Esophagus (tissue), 2 donors: ENCODE measurements around the gene APEH. TPM values are rescaled to one million over a fixed set of nuclear protein-coding genes. Genes with fewer than 3 reads are reported as not detected.
"Not testable (repeated sequence)": the region's sequence is repeated elsewhere in the genome, so short reads cannot be mapped to it uniquely, and the experiment has no call there.

Source experiments
- H3K27ac ChIP-seq, 2 donors: one replicate each; pipeline ENCODE4 v1.5.1; 2013; ENCODE audit warnings: low read depth in 2 of 2, mild to moderate bottlenecking in 2 of 2, inconsistent platforms in 1 of 2, low read length in 1 of 2, moderate library complexity in 1 of 2
- H3K27me3 ChIP-seq, 2 donors: one replicate each; pipeline ENCODE4 v1.6.1; 2013; ENCODE audit warnings: low read length in 2 of 2, control low read depth in 1 of 2, mild to moderate bottlenecking in 1 of 2; ENCODE audit not compliant: insufficient read depth in 2 of 2, control insufficient read depth in 1 of 2
- H3K36me3 ChIP-seq, 2 donors: one replicate each; pipeline ENCODE4 v1.6.1; 2013; ENCODE audit warnings: low read length in 1 of 2; ENCODE audit not compliant: control insufficient read depth in 2 of 2, insufficient read depth in 2 of 2
- H3K4me1 ChIP-seq, 2 donors: one replicate each; pipeline ENCODE4 v1.6.1; 2013; ENCODE audit warnings: low read length in 1 of 2; ENCODE audit not compliant: control insufficient read depth in 2 of 2, insufficient read depth in 2 of 2
- H3K4me3 ChIP-seq, 2 donors: one replicate each; pipeline ENCODE4 v1.5.1; 2013; ENCODE audit warnings: low read length in 2 of 2, mild to moderate bottlenecking in 2 of 2, low read depth in 1 of 2, moderate library complexity in 1 of 2
- H3K9me3 ChIP-seq, 2 donors: one replicate each; pipeline ENCODE4 v1.6.1; 2013; ENCODE audit warnings: mild to moderate bottlenecking in 2 of 2, low read depth in 1 of 2, low read length in 1 of 2, moderate library complexity in 1 of 2; ENCODE audit not compliant: control insufficient read depth in 2 of 2, insufficient read depth in 1 of 2
- WGBS, 2 donors: extraction: QIAGEN DNeasy Blood & Tissue Kit; methylation state at CpG; one replicate each; pipeline ENCODE4 v1.1.7; 2013; 5-methylcytosine and 5-hydroxymethylcytosine counted together
- polyA plus RNA-seq, 2 donors: library from polyadenylated mRNA; stranded (reverse); fragments of 200-250 nt; gene quantifications; one replicate each; pipeline ENCODE4 v1.2.3, GENCODE V29; 2013
- donor health status: healthy with polysubstance abuse.
- donor health status: Bipolar disorder and iron deficiency.

APEH gene
- polyA plus RNA-seq, 2 donors, result 21.0 to 53.0 TPM

DNA sequence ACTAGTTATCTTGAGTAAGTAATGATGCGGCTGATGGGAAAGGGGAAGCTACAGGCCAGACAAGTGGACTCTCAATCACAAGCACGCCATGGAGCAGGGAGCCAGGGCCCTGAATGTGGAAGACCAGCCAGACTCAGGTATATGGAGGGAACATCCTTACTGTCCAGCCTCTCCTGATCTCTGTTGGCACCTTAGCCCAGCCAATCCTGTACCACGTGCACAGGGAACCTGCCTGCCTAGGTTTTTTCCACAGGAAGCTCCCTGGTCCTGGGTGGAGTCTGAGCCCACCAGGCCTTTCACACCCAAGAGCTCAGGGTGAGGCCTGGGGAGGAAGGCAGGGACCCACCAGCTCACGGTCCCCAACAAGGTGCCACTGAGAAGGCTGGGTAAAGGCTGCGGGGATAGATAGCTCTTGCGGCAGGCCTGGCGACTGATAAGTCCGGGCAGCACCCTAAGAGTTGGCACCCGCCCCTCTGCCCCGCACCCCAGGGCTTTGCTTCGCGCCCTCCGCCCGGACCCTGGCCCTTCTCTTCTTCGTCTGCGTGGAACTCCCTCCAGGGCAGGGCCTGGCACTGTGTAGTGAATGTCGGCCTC is 933 bp upstream of the APEH start:
- H3K36me3 ChIP-seq, result peaks cover 1 to 23% of the 10 kb centered on the region in 2 donors
- H3K4me1 ChIP-seq, result peaks cover 0 to 20% of the 10 kb centered on the region in 2 donors
- H3K27ac ChIP-seq, result peak overlapping the region; percentile 95 to 98
- peak overlapping the region; percentile 75 to 80 for H3K4me3 ChIP-seq
- no peaks in the 10 kb centered on the region for H3K9me3 ChIP-seq
- 21 to 26% methylated on average over 17 of the region's 17 CpGs for WGBS, 2 donors
- H3K27me3 ChIP-seq, result no peaks in the 10 kb centered on the region

DNA sequence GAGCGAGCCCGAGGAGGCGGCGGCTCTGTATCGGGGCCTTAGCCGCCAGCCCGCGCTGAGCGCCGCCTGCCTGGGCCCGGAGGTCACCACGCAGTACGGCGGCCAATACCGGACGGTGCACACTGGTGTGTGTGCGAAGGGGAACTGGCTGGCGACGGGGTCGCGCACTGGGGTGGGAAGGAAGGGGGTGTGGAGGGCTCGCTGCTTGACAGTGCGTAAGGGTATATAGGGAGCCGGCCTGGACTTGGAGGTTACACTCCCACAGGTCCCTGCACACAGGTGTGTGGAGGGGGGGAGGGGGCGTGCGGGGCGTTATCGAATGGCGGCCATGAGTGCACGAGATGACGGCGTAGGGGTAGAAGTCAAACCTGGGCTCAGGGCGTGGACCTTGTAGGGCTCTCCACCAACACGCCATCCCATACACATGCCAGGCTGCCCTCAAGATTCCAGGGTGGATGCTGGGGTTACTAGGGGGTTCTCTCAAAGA is 389 bp downstream of the APEH start:
- Histone ChIP-seq H3K4me1 (peaks cover 0 to 18% of the 10 kb centered on the region in 2 donors), H3K36me3 (peaks cover 11 to 37% of the 10 kb centered on the region in 2 donors), H3K27me3 (no peaks in the 10 kb centered on the region), H3K9me3 (no peaks in the 10 kb centered on the region), H3K27ac (peak overlapping the region; percentile 84 to 98), H3K4me3 (peak overlapping the region; percentile 75 to 80)
- 6 to 7% methylated on average over 33 to 34 of the region's 34 CpGs for WGBS, 2 donors

DNA sequence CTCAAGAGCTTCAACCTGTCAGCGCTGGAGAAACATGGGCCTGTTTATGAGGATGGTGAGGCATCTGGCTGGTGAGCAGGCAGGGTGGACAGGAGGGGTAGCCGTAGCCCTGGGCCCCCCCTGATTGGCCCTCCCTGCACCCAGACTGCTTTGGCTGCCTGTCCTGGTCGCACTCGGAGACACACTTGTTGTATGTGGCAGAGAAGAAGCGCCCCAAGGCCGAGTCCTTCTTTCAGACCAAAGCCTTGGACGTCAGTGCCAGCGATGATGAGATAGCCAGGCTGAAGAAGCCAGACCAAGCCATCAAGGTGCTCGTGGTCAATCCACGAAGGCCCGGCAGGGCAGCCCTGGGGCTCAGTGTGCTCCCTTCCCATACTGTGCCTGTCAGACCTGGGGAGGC is 1.8 kb downstream of the APEH start:
- Histone ChIP-seq H3K4me1 (peaks cover 0 to 18% of the 10 kb centered on the region in 2 donors), H3K27me3 (no peaks in the 10 kb centered on the region), H3K27ac (no peak overlapping the region), H3K36me3 (peaks cover 21 to 49% of the 10 kb centered on the region in 2 donors), H3K4me3 (no peak overlapping the region), H3K9me3 (no peaks in the 10 kb centered on the region)
- WGBS, 2 donors, result 95% methylated on average over 11 of the region's 11 CpGs

DNA sequence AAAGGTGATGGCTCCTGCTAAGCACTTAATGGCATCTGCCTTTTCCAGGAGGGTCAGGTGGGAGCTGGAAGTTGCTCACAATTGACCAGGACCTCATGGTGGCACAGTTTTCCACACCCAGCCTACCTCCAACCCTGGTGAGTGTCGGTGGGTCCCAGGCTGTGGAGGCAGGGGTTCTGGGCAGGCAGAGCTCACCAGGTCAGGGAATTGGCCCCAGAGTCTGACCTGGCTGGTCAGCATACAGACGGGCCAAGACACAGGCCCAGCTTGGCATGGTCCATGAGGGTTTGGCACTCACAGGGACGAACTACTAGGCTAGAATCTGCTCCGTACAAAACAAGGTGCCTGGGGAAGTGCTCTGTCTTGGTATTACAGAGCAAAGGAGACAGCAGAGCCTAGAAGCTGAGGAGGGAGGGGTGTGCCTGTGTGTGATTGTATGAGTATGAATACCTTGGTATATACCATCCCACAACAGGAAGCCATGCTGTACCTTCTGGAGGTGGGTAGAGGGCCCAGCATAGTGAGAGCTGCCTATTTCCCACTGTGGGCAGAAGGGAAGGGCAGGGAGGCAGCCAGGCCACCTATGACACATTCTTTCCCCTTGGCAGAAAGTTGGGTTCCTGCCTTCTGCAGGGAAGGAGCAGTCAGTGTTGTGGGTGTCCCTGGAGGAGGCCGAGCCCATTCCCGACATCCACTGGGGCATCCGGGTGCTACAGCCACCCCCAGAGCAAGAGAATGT is 6.5 kb downstream of the APEH start:
- Histone ChIP-seq H3K27me3 (no peaks in the 10 kb centered on the region), H3K4me1 (peaks cover 0 to 3% of the 10 kb centered on the region in 2 donors), H3K9me3 (no peaks in the 10 kb centered on the region), H3K36me3 (peaks cover 35 to 82% of the 10 kb centered on the region in 2 donors), H3K4me3 (no peak overlapping the region), H3K27ac (no peak overlapping the region)
- WGBS, 2 donors, result 85 to 88% methylated on average over 7 of the region's 7 CpGs

DNA sequence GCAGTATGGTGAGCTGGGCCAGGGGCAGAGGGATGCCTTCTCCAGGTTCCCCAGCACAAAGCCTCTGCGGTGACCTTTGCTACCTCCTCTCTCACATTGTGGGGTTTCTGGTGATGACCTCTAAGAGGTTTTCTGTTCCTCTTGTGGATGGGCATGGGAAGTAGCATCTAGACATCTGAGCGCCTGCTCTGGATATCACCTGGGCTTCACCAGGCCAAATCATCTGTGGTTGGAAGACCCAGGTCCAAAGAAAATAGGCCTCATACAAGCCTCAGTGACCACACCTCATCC is 7.0 kb downstream of the APEH start:
- Histone ChIP-seq H3K36me3 (peaks cover 35 to 77% of the 10 kb centered on the region in 2 donors), H3K27ac (no peak overlapping the region), H3K27me3 (no peaks in the 10 kb centered on the region), H3K4me1 (no peaks in the 10 kb centered on the region), H3K9me3 (no peaks in the 10 kb centered on the region), H3K4me3 (no peak overlapping the region)
- WGBS, 2 donors, result 95 to 96% methylated on average over 2 of the region's 2 CpGs

DNA sequence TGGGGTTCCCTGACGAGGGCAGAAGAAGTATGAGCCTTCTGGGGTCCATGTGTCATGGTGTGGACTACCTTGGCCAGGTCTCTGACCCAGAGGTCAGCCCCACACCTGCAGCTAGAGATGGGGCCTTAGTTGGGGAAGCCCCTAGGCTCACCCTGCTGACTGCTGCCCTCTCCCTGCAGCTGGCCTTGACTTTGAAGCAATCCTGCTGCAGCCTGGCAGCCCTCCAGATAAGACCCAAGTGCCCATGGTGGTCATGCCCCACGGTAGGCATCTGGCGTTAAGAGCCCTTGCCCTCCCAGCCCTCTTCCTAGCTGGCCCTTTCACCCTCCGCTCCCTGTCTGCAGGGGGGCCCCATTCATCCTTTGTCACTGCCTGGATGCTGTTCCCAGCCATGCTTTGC is 7.4 kb downstream of the APEH start:
- no peaks in the 10 kb centered on the region for H3K4me1 ChIP-seq
- H3K9me3 ChIP-seq, result no peaks in the 10 kb centered on the region
- peaks cover 35 to 74% of the 10 kb centered on the region in 2 donors for H3K36me3 ChIP-seq
- no peaks in the 10 kb centered on the region for H3K27me3 ChIP-seq
- H3K27ac ChIP-seq, result no peak overlapping the region
- H3K4me3 ChIP-seq, result no peak overlapping the region
- WGBS, 2 donors, result 81 to 85% methylated on average over 4 of the region's 4 CpGs

DNA sequence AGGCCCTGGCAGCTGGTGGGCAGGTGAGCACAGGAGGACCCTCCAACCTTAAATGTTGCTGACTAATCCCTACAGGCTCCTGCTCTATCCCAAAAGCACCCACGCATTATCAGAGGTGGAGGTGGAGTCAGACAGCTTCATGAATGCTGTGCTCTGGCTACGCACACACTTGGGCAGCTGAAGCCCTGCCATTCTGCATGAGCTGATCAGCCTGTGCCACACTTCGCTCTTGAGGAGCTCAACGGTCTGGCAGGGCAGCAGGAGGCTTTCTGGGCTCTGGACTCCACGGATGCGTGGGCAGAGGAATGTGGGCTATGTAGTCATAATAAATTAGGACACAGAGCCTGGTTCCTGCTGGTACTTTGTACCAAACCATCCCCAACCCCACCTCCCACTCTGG is 9.0 kb downstream of the APEH start:
- Histone ChIP-seq H3K4me3 (no peak overlapping the region), H3K36me3 (peaks cover 35 to 59% of the 10 kb centered on the region in 2 donors), H3K27ac (no peak overlapping the region), H3K4me1 (peaks cover 0 to 3% of the 10 kb centered on the region in 2 donors), H3K9me3 (no peaks in the 10 kb centered on the region), H3K27me3 (no peaks in the 10 kb centered on the region)
- WGBS, 2 donors, result 87 to 93% methylated on average over 6 of the region's 6 CpGs

DNA sequence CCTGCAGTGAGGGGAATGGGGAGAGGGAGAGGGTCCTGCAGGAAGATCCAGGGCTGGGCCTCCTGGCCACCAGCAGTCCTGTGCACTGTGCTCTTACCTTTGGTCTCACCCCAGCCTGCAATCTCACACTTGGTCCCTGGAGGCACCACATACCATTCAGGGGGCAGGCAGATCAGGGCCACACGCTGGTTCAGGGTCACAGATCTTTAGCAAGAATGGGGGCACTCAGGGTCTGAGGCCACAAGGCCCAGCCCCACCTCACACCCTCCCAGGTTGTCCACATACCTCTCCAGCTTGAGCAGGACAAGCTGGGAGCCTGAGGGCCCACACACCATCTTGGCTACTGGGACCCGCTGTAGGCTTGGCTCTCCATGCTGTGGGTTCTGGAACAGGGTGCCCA is 10.3 kb downstream of the APEH start:
- 94 to 98% methylated on average over 2 of the region's 2 CpGs for WGBS, 2 donors
- peaks cover 25 to 46% of the 10 kb centered on the region in 2 donors for H3K36me3 ChIP-seq

DNA sequence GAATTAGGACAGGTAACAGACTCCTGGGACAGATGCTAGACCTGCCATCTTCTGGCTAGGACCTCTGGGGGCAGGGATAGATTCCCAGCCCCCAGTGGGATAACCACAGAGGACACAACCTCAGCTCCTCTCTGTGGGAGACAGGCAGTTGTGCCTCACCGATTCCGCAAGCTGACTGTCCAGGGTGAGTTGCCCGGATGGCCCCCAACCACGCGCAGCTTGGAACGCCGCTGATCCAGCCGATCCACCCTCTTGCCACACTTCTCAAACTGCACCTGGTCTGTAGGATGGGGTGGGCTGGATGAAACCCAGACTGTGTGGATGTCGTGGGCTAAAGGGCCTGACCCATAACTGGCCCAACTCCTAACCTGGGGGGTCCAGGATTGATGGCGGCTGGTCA is 11.0 kb downstream of the APEH start:
- not testable (repeated sequence) for H3K27ac ChIP-seq, H3K4me3 ChIP-seq, H3K4me1 ChIP-seq, H3K27me3 ChIP-seq, H3K9me3 ChIP-seq
- H3K36me3 ChIP-seq, result peaks cover 20 to 41% of the 10 kb centered on the region in 2 donors
- WGBS, 2 donors, result 93 to 94% methylated on average over 10 of the region's 10 CpGs

More for the DNA sequence above, 10.3 kb downstream of the APEH start:
- not testable (repeated sequence) for H3K4me1 ChIP-seq, H3K9me3 ChIP-seq, H3K27me3 ChIP-seq, H3K27ac ChIP-seq, H3K4me3 ChIP-seq

DNA sequence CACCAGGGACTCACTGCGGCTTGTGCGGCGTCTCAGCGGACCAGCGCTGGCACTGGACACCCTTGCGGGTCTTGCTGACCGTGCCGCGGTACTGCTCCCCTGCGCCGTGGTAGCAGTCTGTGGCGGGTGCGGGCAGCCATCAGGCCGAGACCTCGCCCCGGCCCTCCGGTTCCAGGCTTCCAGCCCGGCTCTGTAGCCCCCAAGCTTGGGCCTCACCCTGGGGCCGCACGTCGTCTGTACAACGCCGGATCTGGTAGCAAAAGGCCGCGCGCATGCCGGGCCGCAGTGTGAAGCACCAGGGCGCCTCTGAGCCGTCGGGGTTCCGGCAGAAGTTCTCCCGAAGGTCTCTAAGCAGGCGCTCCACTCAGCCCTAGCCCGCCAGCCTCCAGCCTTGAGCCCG is 11.7 kb downstream of the APEH start:
- H3K9me3 ChIP-seq, H3K27me3 ChIP-seq, H3K27ac ChIP-seq, H3K4me1 ChIP-seq: not testable (repeated sequence)
- 12 to 27% methylated on average over 30 to 35 of the region's 36 CpGs for WGBS, 2 donors
- H3K4me3 ChIP-seq, result peak overlapping the region in 1 of 2 donors; percentile 9
- peaks cover 15 to 33% of the 10 kb centered on the region in 2 donors for H3K36me3 ChIP-seq
